Skin epidermis (tissue), 12 donors: ENCODE data around the gene MTCL1.
"Not testable (repeated sequence)": the region's sequence is repeated elsewhere in the genome, so short reads cannot be mapped to it uniquely, and the experiment has no call there.

Experiments
- H3K27ac ChIP-seq, 21 experiments: fragments of 200-600 bp; sonication (generic) in 11 of 21; one replicate each; pipeline ENCODE4 v1.5.0; 2020; ENCODE audit warnings: mild to moderate bottlenecking in 3 of 21, inconsistent platforms in 2 of 21, moderate library complexity in 2 of 21
- H3K4me3 ChIP-seq, 7 experiments: fragments of 200-600 bp; sonication (generic) in 2 of 7; one replicate each; pipeline ENCODE4 v1.5.0; 2020; ENCODE audit warnings: inconsistent platforms in 2 of 7, mild to moderate bottlenecking in 2 of 7, moderate library complexity in 1 of 7

The MTCL1 gene

DNA sequence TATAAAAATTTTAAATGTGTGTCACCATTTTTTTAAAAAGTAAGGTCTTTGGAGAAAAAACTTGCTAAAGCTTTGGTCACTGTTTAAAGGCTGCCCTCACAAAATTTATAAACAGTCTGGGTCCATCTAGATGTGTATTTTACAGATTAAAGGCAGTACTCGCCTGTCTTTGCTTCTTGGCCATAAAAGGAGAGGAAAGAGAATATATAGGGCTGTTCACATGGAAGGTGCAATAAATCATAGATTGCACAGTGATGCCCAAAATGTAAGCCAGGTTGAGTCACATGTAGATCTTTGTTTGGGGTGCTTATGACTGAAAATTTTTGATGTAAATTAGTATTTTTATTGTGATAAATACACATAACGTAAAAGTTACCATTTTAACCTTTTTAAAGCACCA lies 55.6 kb downstream of the MTCL1 start:
- Histone ChIP-seq H3K27ac (no peak overlapping the region), H3K4me3 (no peak overlapping the region)

DNA sequence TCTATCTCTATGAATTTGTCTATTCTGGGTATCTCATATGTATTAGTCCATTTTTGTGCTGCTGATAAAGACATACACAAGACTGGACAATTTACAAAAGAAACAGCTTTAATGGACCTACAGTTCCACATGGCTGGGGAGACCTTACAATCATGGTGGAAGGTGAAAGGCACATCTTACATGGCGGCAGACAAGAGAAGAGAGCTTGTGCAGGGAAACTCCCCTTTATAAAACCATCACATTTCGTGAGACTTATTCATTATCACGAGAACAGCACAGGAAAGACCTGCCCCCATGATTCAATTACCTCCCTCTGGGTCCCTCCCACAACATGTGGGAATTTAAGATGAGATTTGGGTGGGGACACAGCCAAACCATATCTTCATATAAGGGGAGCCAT lies 56.2 kb downstream of the MTCL1 start:
- H3K4me3 ChIP-seq, H3K27ac ChIP-seq: not testable (repeated sequence)

DNA sequence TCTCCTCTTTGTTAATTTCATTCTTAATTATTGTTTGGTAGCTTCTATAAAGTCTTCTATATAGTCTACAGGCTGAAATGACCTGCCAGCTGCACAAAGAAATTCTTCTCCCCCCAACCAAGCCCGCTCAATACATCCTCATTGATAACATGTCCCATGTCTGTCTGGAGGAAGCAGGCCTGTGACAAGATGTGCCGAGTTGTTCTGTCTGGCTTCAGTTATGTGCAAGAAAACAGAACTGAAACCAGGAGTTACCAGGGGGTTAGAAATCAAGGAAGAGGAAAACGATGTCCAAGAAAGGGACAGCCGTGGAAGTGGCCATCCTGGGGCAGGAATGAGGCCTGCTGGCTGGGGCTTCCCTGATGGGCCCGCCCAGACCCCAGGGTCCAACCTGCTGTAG lies 57.6 kb downstream of the MTCL1 start:
- no peak overlapping the region for H3K4me3 ChIP-seq
- peak overlapping the region in 2 of 21 experiments; percentile 21 to 37 for H3K27ac ChIP-seq

DNA sequence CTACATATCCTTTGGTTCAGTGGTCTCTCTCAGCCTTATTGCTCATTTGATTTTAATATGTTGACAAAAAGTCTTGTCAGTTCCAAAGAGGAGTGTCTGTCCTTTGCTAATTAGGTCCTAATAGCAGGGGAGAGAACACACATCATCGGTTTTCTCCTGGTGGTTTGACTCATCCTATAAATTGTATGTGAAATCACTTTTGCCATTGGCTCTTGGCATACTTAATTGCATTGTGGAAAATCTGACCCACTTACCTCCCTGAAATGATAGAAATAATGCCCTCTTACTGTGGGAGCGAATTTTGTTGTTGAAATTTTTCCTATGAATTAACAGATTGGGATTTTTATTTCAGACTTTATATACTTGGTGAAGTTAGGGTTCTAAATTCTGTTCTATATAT lies 58.3 kb downstream of the MTCL1 start:
- Histone ChIP-seq H3K4me3 (no peak overlapping the region), H3K27ac (peak overlapping the region in 1 of 21 experiments; percentile 21)

DNA sequence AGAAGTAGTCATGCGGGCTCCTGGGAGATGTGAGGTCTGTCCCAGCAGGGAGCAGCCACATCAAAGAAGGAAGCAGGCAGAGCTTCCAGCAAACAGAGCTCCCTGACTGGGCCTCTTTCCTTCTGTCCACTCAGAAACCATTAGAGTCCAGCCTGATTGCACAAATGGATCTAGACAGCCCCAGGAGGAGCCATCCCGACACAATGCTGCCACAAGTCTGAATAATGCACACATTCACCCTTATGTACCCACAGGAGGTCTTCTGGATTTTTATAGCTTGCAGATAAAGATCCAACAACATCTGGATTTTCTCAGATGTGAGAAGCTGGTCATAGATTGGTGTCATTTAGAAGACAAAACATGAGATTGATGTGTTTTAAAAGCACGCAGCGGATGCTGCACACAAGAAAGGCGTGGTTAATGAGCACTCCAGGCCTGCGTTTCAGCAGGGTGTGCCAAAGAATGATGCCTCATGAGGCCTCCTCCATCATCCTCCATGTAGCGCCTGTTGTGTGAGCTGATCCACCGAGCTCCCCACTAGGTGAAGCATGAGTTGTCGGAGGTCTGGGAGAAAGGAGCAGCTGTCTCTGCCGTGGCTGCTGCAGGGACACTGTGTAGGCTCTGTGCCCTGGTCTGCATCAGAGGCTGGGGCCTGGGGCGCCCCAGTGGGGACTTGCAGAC lies 60.6 kb downstream of the MTCL1 start:
- Histone ChIP-seq H3K4me3 (no peak overlapping the region), H3K27ac (peak overlapping the region in 3 of 21 experiments; percentile 21 to 63 (median 51))

DNA sequence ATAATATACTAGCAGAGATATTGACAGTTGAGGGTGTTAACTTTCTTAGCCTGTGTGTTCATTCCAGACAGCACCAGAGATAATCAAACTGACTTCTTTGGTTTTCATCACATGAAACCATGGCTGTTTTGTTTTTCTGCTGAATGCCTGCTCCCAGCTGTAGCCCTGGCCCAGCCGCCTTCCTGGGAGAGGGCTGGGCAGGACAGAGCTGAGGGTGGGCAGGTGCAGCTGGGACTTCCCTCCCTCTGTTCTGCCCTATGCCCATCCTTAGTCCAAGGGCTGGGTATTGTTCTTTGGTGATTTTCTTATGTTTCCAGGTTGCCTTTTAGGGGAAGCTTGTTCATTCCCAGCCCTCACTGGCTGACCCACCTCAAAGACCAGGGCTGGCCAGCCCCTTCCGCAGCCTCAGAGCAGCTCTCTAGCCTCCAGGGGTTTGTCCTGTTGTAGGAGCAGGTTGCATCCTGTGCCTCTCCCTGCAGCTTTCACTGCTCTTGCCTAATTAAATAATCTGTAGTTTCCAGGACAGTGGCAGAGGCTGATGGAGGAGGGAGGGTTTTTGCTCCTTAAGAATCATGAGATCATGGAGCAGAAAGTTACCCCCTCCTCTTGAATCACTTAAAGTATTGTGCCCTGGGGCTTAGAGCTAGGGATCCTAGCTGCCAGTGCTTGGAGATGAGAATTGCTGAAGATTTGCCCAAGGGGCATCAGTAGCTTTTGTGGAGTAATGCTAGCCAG lies 61.4 kb downstream of the MTCL1 start:
- Histone ChIP-seq H3K27ac (peak overlapping the region in 4 of 21 experiments; percentile 0 to 58 (median 36)), H3K4me3 (no peak overlapping the region)

DNA sequence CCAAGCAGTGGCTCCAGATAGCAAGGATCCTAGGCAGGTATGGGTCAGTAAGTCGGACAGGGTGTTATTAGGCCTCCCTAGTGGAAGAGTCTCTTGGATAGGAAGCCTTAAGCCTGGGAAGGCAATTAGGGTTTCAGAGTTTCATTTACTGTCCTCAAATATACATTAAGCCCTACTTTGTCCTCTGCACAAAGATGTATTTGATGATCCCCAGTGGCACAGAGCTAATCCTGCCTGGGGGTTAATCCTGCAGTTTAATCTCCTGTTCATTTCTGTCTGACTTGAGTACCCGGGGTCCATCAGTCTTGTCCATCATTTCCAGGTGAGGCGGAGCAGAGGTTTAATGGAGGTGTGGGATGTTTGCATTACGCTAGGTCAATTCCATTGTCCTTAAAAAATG lies 62.0 kb downstream of the MTCL1 start:
- H3K4me3 ChIP-seq: no peak overlapping the region
- peak overlapping the region in 1 of 21 experiments; percentile 21 for H3K27ac ChIP-seq

DNA sequence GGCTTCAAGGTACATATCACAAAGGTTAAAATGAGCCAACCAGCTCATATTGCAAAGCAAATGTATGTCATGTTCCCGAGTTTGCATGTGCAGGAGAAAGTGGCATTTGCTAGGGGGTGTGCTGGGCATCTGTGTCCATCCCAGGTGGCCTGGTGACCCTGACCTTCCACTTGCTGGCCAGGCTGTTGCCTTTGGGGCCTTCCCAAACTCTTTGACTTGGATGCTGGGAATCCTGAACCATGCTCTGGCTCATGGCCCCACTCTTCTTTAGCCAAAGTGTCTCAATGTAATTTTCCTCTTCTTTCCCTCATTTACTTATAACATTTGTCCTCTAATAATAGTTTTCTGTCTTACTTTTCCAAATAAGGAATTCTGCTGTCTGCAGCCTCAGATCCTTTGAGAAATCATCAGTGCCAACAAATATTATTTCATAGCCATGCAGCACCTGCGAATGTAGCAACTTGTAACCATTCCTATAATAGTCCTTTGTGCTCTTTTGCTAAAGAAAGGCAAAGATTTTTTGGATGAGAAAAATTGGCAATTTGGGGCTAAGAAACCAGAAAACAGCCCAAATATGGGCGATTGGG lies 64.2 kb downstream of the MTCL1 start:
- Histone ChIP-seq H3K27ac (no peak overlapping the region), H3K4me3 (no peak overlapping the region)

DNA sequence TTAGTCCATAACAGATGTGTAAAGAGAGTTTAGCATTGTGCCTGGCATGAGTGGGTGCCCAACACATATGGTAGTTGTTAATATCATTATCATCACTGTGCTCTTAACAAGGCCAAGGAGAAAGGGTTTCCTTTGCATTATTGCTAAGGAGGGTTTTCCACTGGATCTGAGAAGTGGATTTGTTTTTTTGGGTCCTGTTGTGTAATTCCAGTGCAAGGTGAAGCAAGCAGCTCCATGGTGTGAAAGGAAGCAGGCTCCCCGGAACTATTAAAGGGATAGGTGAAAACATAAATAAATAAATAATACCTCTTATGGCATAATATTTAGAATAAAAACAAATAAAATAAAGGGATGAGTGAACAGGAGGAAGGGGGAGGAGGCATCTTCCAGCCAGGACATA lies 65.3 kb downstream of the MTCL1 start:
- H3K27ac ChIP-seq: no peak overlapping the region
- H3K4me3 ChIP-seq: no peak overlapping the region

DNA sequence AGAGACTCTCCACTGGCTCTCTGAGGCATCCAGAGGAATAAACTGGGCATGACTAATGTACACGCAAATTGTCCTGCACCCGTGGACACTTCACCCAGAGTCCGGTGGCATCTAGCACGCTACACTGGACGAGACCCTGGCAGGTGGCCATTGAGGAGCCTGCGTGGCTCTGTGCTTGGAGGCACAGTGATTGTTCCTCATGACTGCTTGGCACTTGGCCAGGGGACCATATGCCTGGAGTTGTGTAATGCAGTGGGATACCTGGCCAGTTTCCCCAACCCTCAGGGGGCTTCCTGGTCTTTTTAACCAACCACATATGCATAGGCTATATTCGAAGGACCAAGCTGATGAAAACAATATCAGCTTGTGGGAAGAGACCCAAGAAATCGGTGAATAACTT lies 66.6 kb downstream of the MTCL1 start:
- no peak overlapping the region for H3K27ac ChIP-seq
- no peak overlapping the region for H3K4me3 ChIP-seq

DNA sequence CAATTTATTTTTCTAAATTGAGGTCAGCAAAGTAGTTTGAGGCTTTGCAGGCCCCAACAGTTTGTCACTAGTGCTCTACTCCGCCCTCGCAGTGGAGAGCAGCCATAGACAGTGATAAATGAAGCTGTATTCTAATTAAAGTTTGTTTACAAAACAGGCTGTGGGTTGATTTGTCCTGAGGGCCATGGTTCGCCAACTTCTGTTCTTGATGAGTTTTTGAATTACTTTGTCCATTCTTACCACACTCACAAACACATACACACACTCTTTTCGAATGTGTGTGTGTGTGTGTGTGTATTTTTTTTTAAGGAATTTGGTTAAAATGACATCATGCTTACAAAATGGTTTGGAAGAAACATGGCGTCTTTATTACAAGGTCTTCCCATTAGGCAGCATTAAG lies 68.6 kb downstream of the MTCL1 start:
- H3K27ac ChIP-seq: no peak overlapping the region
- no peak overlapping the region for H3K4me3 ChIP-seq

DNA sequence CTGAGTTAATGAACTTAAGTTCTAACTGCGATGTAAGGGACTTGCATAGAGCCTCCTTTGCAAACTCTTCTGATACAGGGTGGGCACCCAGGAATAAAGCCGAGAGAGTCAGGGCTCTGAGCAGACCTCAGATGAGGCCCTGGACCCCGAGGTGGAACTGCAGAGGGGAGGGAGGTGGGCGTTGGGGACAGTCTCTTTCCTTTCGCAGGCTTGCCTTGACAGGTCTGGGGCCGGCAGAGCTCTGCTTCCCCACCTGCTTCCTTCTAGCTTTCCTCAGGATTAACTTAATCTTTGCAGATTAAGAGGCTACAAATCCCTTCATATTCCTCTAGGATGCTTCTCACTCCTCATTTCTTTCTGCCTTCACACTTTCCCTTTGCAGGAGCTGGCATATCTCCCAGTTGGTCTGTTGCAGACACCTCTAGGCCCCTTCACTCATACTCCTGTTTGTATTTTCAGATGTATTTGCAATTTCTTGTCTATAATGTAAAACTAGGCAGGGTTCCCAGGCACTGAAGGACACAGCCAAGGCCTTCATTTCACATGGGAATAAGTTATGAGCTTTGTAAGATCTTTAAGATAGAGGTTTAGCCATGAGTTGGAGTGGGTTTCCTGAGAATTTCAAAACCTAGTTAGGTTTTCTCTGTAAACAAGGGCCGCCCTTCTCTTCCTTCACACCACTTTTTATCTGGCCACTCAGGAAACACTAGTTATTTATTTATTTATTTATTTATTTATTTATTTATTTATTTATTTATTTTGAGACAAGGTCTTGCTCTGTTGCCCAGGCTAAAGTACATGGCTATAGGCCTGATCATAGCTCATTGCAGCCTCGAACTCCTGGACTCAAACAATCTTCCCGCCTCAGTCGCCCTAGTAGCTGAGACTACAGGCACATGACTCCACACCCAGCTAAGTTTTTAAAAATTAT lies 70.9 kb downstream of the MTCL1 start:
- H3K27ac ChIP-seq: no peak overlapping the region

DNA sequence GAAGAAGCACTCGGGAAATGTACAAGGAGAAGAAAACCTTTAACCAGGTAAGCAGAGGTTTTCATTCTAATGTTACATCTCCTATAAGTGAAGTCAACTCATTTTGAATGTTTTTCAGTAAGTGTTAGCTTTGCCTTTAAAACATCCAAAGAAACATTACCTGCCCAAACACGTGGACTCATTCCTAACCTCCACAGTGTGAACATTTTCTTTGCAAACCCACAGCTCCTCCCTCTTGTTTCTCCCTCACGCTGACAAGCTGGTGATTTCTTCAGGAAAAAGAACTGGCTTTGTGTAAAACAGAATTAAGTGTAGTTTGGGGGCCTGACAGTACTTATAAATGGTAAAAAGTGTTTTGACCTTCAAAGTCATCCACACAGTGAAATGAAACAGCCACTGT lies 72.5 kb downstream of the MTCL1 start:
- Histone ChIP-seq H3K4me3 (no peak overlapping the region), H3K27ac (no peak overlapping the region)

More for the DNA sequence above, 70.9 kb downstream of the MTCL1 start:
- no peak overlapping the region for H3K4me3 ChIP-seq

DNA sequence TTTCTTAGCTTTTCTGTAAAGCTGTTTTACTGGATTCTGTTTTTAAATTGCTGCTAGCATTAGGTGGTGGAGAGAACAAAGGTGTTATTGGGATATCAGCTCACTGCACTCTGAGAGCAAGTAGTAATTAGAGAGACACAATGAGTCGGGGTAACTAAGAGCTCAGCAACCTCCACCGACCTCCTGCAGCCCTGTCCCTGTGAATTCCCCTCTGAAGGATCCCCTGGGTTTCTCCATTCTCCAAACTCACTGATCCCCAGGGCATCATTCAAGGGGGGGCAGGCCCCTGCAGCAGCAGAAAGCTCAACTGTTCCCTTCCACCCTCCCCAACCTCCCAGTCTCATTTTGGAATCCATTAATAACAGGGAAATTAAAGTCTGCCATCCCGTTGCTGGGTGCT lies 73.0 kb downstream of the MTCL1 start:
- H3K4me3 ChIP-seq: no peak overlapping the region

DNA sequence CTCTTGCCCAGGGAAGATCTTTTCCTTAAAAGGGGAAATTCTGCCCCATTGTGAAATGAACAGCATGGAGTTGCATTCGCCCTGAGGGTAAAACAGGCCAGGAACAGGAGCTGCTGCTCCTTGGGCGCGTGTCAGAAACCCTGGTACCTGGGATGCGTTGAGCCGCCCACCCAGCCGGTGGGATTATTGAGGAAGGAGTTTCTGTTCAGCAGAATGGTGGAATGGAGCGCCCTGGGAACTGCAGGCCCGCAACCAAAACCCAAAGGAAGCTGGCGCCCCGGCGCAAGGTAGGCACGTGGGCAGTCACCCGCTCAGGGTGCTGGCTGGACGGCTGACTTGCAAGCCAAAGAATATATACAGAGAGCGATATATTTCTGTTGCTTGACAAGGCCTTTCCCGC lies 73.5 kb downstream of the MTCL1 start:
- Histone ChIP-seq H3K27ac (no peak overlapping the region), H3K4me3 (no peak overlapping the region)

More for the DNA sequence above, 73.0 kb downstream of the MTCL1 start:
- no peak overlapping the region for H3K27ac ChIP-seq

DNA sequence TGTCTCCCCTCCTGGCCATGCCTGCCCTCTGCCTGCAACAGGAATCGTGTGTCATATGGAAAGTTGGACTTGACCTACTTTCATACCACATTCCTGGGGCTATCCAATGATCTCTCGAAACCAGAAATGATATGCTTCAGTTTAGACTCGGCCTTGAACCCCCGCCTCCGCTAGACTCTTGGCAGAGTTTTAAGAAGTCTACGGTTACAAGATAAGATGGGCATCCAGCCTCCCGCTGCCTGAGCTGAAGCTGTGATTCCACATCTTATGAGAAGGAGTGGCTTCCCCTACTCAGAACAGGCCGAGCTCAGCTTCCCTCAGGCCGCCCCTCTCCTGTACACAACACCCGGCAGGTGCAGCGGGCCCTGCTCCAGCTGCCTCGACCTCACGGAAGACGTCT lies 73.9 kb downstream of the MTCL1 start:
- no peak overlapping the region for H3K4me3 ChIP-seq
- no peak overlapping the region for H3K27ac ChIP-seq

DNA sequence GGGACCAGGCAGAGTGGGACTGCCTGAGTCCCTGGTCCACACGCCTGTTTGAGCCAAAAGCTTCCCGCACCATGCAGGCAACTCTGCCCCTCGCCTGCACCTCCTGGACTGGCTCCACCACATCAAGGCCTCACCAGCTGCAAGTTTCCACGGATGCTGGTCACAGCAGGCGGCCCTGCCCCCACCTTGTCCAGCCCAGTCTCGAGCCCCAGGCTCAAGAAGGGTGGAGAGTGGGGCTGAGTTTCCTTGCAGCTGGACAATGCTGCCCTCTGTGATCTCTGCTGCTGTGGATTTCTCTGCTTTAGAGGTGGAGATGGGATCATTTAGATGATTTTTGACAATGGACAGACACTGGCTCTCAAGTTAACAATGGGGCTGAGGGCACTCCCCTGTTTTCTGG lies 74.9 kb downstream of the MTCL1 start:
- Histone ChIP-seq H3K4me3 (no peak overlapping the region), H3K27ac (no peak overlapping the region)

DNA sequence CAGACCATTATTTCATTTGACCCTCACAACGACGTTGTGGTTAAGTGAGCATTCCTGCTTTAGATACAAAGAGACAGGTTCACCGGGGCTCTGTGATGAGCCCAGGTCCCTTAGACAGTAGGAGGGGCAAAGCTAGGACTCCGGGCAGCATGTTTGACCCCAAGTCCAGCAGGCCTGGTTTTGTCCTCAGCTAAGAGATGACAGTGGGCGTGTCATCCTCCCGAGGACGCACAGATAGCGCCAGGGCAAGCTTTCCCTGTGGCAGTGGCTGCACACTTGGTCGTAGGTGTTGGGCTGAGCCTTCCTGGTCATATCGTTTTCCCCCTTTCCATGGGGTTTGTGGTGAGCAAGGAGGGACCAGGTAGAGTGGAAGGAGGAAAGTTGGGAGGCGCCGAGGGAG lies 76.3 kb downstream of the MTCL1 start:
- no peak overlapping the region for H3K4me3 ChIP-seq
- no peak overlapping the region for H3K27ac ChIP-seq

DNA sequence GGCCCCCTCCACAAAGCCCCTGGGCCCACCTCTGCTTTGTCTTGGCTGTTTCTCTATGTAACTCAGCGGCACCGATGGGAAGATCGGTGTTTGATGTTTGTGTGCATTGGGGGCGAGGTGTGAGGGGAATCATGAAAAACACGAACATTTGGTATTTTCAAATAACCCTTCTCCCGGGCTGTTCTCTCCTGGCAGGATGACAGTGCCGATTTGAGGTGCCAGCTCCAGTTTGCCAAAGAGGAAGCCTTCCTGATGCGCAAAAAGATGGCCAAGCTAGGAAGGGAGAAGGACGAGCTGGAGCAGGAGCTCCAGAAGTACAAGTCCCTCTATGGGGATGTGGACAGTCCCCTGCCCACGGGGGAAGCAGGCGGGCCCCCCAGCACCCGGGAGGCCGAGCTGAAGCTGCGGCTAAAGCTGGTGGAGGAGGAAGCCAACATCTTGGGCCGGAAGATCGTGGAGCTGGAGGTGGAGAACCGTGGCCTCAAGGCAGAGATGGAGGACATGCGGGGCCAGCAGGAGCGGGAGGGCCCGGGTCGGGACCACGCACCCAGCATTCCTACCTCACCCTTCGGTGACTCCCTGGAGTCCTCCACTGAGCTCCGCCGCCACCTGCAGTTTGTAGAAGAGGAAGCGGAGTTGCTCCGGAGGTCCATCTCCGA lies 78.1 kb downstream of the MTCL1 start:
- H3K27ac ChIP-seq: no peak overlapping the region

More for the DNA sequence above, 78.1 kb downstream of the MTCL1 start:
- no peak overlapping the region for H3K4me3 ChIP-seq
